Esophagus squamous epithelium (tissue), 5 donors: ENCODE measurements around the gene OGDH. TPM values are rescaled to one million over a fixed set of nuclear protein-coding genes. Genes with fewer than 3 reads are reported as not detected.

Experiments used
- DNase-seq: peaks from one replicate; lab custom pipeline; 2025; lab: John Stamatoyannopoulos, UW
- H3K27ac ChIP-seq, 4 donors: fragments of 200-600 bp; sonication (generic); one replicate each; pipeline ENCODE4 v1.5.1; 2016 to 2019; ENCODE audit warnings: mild to moderate bottlenecking in 1 of 4
- H3K27me3 ChIP-seq, 4 donors: fragments of 200-600 bp; sonication (generic); 1 replicate in 3 of 4; 2 replicates in 1 of 4; pipeline versions ENCODE4 v1.5.1 to v1.6.0; 2017 to 2021; ENCODE audit warnings: antibody characterized with exemption in 1 of 4
- H3K36me3 ChIP-seq, 3 donors: fragments of 200-600 bp; sonication (generic); one replicate each; pipeline ENCODE4 v1.5.1; 2016 to 2019
- H3K4me1 ChIP-seq, 3 donors: fragments of 200-600 bp; sonication (generic); one replicate each; pipeline ENCODE4 v1.5.1; 2017 to 2019
- H3K4me3 ChIP-seq, 4 donors: fragments of 200-600 bp; sonication (generic); 1 replicate in 3 of 4; 2 replicates in 1 of 4; pipeline ENCODE4 v1.5.1; 2016 to 2019; ENCODE audit warnings: mild to moderate bottlenecking in 2 of 4, moderate library complexity in 1 of 4
- H3K9me3 ChIP-seq, 3 donors: fragments of 200-600 bp; sonication (generic); one replicate each; pipeline ENCODE4 v1.5.1; 2016 to 2019
- CTCF ChIP-seq, 6 experiments: fragments of 450-650 bp in 4 of 6; fragments of 200-600 bp in 2 of 6; sonication (generic) in 2 of 6; IDR thresholded peaks; one replicate each; pipeline ENCODE4 v1.5.1; 2016 to 2019; ENCODE audit warnings: antibody characterized with exemption in 6 of 6, mild to moderate bottlenecking in 4 of 6, moderate library complexity in 4 of 6
- POLR2A ChIP-seq, 4 donors: fragments of 450-650 bp; IDR thresholded peaks; one replicate each; pipeline ENCODE4 v1.6.1; 2017; ENCODE audit warnings: antibody characterized with exemption in 4 of 4, mild to moderate bottlenecking in 4 of 4, moderate library complexity in 3 of 4
- WGBS, 2 donors: methylation state at CpG; one replicate each; pipeline ENCODE4 v1.1.5; 2018; 5-methylcytosine and 5-hydroxymethylcytosine counted together
- intact Hi-C: fragments of 100-400 bp; cut with DNase I; formaldehyde crosslinking; loops from one replicate; pipeline ENCODE4 v1.15.0; 2022
- total RNA-seq, 4 donors: library from RNA; depleted of rRNA; stranded (reverse); fragments of >200 nt; gene quantifications; one replicate each; pipeline ENCODE4 v1.1.0, GENCODE V29; 2016
- donor health status: DM: yes; HTN: yes; CAD: no.

Gene OGDH
- total RNA-seq, 4 donors from 2014 or later: 68.9 to 102 (median 89.5) TPM

- Histone ChIP-seq H3K36me3 (peaks cover 14 to 85% (median 23%) of the 10 kb centered on the region in 3 donors), H3K4me1 (peaks cover 12 to 23% (median 12%) of the 10 kb centered on the region in 3 donors), H3K27me3 (no peaks in the 10 kb centered on the region), H3K9me3 (no peaks in the 10 kb centered on the region), H3K4me3 (no peak overlapping the region), H3K27ac (no peak overlapping the region)
- no peak for DNase-seq
- 100% methylated on average over 3 of the region's 7 CpGs; no CpG with 5 or more reads in 1 of the 2 donors for WGBS, 2 donors
- TF ChIP-seq CTCF (IDR thresholded peaks at IDR 0.05) (no peak), POLR2A (IDR thresholded peaks at IDR 0.05) (no peak)
- intact Hi-C loops: no loop called here
Measured at GRCh38 chr7:44674381-44674780, 68.0 kb downstream of the OGDH start.

GRCh38 chr7:44676776-44677175 lies 70.3 kb downstream of the OGDH start:
- H3K4me1 ChIP-seq: peaks cover 14 to 30% (median 15%) of the 10 kb centered on the region in 3 donors
- no peak for DNase-seq
- TF ChIP-seq POLR2A (IDR thresholded peaks at IDR 0.05) (no peak), CTCF (IDR thresholded peaks at IDR 0.05) (no peak)
- no peak overlapping the region for H3K4me3 ChIP-seq
- H3K9me3 ChIP-seq: no peaks in the 10 kb centered on the region
- H3K27me3 ChIP-seq: no peaks in the 10 kb centered on the region
- intact Hi-C loops: no loop called here
- peak overlapping the region in 1 of 4 donors; percentile 61 for H3K27ac ChIP-seq
- 94% methylated on average over 4 of the region's 4 CpGs for WGBS, 2 donors
- H3K36me3 ChIP-seq: peaks cover 15 to 90% (median 23%) of the 10 kb centered on the region in 3 donors

- Histone ChIP-seq H3K4me3 (no peak overlapping the region), H3K27ac (peak overlapping the region; percentile 25 to 76 (median 67)), H3K4me1 (peaks cover 14 to 30% (median 15%) of the 10 kb centered on the region in 3 donors), H3K9me3 (no peaks in the 10 kb centered on the region), H3K36me3 (peaks cover 19 to 97% (median 25%) of the 10 kb centered on the region in 3 donors), H3K27me3 (no peaks in the 10 kb centered on the region)
- 37 to 42% methylated on average over 3 to 4 of the region's 4 CpGs for WGBS, 2 donors
- intact Hi-C loops: no loop called here
- TF ChIP-seq CTCF (IDR thresholded peaks at IDR 0.05) (no peak), POLR2A (IDR thresholded peaks at IDR 0.05) (no peak)
- DNase-seq: no peak
Measured at GRCh38 chr7:44678101-44678470, 71.7 kb downstream of the OGDH start.

GRCh38 chr7:44678471-44679179 lies 72.2 kb downstream of the OGDH start:
- WGBS, 2 donors: 42 to 54% methylated on average over 5 of the region's 5 CpGs

More at GRCh38 chr7:44678471-44679179, 72.2 kb downstream of the OGDH start:
- Histone ChIP-seq H3K36me3 (peaks cover 20 to 97% (median 26%) of the 10 kb centered on the region in 3 donors), H3K4me1 (peaks cover 14 to 30% (median 15%) of the 10 kb centered on the region in 3 donors), H3K9me3 (no peaks in the 10 kb centered on the region), H3K27ac (peak overlapping the region; percentile 25 to 76 (median 67)), H3K27me3 (no peaks in the 10 kb centered on the region), H3K4me3 (no peak overlapping the region)
- no peak for TF ChIP-seq POLR2A (IDR thresholded peaks at IDR 0.05)
- no peak for TF ChIP-seq CTCF (IDR thresholded peaks at IDR 0.05)
- no peak for DNase-seq
- intact Hi-C loops: no loop called here
